Measurements from ENCODE around the gene TNFSF13. TPM values are rescaled to one million over a fixed set of nuclear protein-coding genes. Genes with fewer than 3 reads are reported as not detected.
A peak's percentile ranks its signal among the peaks of the same experiment; 100 is the strongest.

TNFSF13 gene
- total RNA-seq, 1 experiment from 2014 or later: 0.94 TPM

DNA sequence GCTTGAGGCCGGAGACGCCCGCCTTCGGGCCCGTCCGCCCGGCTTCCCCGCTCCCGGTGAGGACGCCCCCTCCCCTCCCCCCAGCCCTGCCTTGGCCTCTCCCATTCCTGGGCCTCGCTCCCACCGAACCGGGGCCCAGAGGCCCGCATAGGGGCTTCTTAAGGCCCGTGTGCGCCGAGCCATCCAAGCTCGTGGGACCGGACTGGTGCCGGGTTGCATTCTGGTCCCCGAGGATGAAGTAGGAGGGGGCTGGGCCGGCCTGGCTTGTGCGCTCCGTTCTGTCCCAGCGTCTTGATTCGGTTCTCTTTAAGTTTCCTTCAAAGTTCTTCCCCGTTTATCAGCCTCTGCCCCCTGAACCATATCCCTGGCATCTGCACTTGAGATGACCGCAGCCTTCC lies 3.7 kb downstream of the TNFSF13 start:
- Mint-ChIP-seq H3K27ac (peak overlapping the region; percentile 82 to 93 (median 90); a peak in 6 of 7 replicates), H3K9me3 (no peaks in the 10 kb centered on the region), H3K4me3 (peak overlapping the region; percentile 90 to 91), H3K36me3 (ENCODE audit: insufficient read depth in 1 of 3, low read depth in 3 of 3) (peaks cover 15 to 41% (median 40%) of the 10 kb centered on the region in 3 experiments; a peak in 6 of 7 replicates), H3K4me1 (peaks cover 36 to 45% of the 10 kb centered on the region in 2 experiments), H3K27me3 (ENCODE audit: low read depth) (no peaks in the 10 kb centered on the region)
- no peak overlapping the region for H3K56ac ChIP-seq (ENCODE audit: insufficient read length, low read depth, low read length)
- no peak overlapping the region for H2BK20ac ChIP-seq (ENCODE audit: low read depth, low read length, poor library complexity, severe bottlenecking)
- H4K5ac ChIP-seq (ENCODE audit: insufficient read length, low read depth, low read length): no peak overlapping the region
- TF ChIP-seq, protein P1, sequence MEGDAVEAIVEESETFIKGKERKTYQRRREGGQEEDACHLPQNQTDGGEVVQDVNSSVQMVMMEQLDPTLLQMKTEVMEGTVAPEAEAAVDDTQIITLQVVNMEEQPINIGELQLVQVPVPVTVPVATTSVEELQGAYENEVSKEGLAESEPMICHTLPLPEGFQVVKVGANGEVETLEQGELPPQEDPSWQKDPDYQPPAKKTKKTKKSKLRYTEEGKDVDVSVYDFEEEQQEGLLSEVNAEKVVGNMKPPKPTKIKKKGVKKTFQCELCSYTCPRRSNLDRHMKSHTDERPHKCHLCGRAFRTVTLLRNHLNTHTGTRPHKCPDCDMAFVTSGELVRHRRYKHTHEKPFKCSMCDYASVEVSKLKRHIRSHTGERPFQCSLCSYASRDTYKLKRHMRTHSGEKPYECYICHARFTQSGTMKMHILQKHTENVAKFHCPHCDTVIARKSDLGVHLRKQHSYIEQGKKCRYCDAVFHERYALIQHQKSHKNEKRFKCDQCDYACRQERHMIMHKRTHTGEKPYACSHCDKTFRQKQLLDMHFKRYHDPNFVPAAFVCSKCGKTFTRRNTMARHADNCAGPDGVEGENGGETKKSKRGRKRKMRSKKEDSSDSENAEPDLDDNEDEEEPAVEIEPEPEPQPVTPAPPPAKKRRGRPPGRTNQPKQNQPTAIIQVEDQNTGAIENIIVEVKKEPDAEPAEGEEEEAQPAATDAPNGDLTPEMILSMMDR (conservative IDR thresholded peaks at IDR 0.05): no peak
- H3K14ac ChIP-seq (ENCODE audit: insufficient read depth, low read length): peak overlapping the region; percentile 88; the same call in 1 of the 2 replicates
- no peaks in the 10 kb centered on the region for H3K9me3 ChIP-seq (ENCODE audit: control insufficient read depth, low read depth, low read length)
- H3K9ac ChIP-seq (ENCODE audit: extremely low read depth, insufficient read length, low read length): peak overlapping the region; percentile 48
- H2BK15ac ChIP-seq (ENCODE audit: low read depth, low read length): no peak overlapping the region
- no peak overlapping the region for H3K18ac ChIP-seq (ENCODE audit: insufficient read length, low read depth, low read length)
- no peak overlapping the region for H2AFZ ChIP-seq (ENCODE audit: low read length)
- no peaks in the 10 kb centered on the region for H3K27me3 ChIP-seq (ENCODE audit: insufficient read depth, low read length)
- H4K91ac ChIP-seq (ENCODE audit: insufficient read length, low read depth, low read length): no peak overlapping the region
- H3K23me2 ChIP-seq (ENCODE audit: insufficient read length, low read depth, low read length, poor library complexity, severe bottlenecking): peaks cover 9% of the 10 kb centered on the region
- H4K20me1 ChIP-seq (ENCODE audit: control insufficient read depth, insufficient read depth, insufficient read length): no peaks in the 10 kb centered on the region
- no peak overlapping the region for H3K4ac ChIP-seq (ENCODE audit: low read depth, low read length)
- WGBS (ENCODE audit: extremely low coverage, insufficient read length, low lambda C conversion rate): no CpG with 5 or more reads among the region's 28 CpGs
- H3K4me1 ChIP-seq (ENCODE audit: insufficient read depth, low read length): 0 out of 2 replicates have a peak, but pooled peaks cover 2% of the 10 kb centered on the region
- H3K79me2 ChIP-seq (ENCODE audit: insufficient read depth, low read length): peaks cover 8% of the 10 kb centered on the region; the same call in 1 of the 2 replicates
- no peak overlapping the region for H2AK5ac ChIP-seq (ENCODE audit: insufficient read length, low read length)
- H3K79me1 ChIP-seq (ENCODE audit: insufficient read depth, low read depth, low read length, poor library complexity, severe bottlenecking): peaks cover 15% of the 10 kb centered on the region
- no peak overlapping the region for H2BK5ac ChIP-seq (ENCODE audit: insufficient read length, low read length)
- no peak for DNase-seq
- no peak overlapping the region for H2BK12ac ChIP-seq (ENCODE audit: insufficient read length, low read depth, low read length)
- no peak overlapping the region for H3K23ac ChIP-seq (ENCODE audit: insufficient read length, low read depth, low read length)
- no peak overlapping the region for H3K27ac ChIP-seq (ENCODE audit: insufficient read length, low read depth, low read length)
- H4K8ac ChIP-seq (replicated peaks; ENCODE audit: insufficient read length, low read depth, low read length): no peak overlapping the region
- H3T11ph ChIP-seq (ENCODE audit: low read length): no peak overlapping the region
- peak overlapping the region; percentile 82 for H3K4me2 ChIP-seq (ENCODE audit: insufficient read depth, insufficient read length, low read length)
- no peak overlapping the region for H2BK120ac ChIP-seq (ENCODE audit: low read depth, low read length, poor library complexity, severe bottlenecking)
